Measurements from ENCODE around the gene MAGEF1.
"Not testable (repeated sequence)": the region's sequence is repeated elsewhere in the genome, so short reads cannot be mapped to it uniquely, and the experiment has no call there.

The MAGEF1 gene

DNA sequence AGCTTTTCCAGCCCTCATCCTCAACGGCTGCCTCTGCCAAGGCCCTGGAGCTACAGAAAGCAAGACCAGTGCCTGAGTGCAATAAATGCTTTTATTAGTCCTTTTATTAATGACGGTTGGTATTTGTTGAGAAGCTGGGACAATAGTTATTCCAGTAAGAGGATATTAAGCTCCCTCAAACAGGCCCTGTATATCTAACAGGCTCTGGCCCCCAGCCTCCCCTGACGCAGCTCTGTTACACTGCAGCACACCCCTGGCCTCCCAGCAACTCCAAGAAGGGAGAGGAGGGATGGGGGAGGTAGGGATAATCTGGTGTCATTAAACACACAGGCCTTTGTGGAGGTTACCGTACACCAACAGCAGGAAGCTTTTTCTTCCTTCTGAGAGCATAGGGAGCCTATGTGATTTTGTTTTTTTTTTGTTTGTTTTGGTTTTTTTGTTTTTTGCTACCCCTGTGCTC lies 30.8 kb upstream of the MAGEF1 start:
- no peak for DNase-seq

DNA sequence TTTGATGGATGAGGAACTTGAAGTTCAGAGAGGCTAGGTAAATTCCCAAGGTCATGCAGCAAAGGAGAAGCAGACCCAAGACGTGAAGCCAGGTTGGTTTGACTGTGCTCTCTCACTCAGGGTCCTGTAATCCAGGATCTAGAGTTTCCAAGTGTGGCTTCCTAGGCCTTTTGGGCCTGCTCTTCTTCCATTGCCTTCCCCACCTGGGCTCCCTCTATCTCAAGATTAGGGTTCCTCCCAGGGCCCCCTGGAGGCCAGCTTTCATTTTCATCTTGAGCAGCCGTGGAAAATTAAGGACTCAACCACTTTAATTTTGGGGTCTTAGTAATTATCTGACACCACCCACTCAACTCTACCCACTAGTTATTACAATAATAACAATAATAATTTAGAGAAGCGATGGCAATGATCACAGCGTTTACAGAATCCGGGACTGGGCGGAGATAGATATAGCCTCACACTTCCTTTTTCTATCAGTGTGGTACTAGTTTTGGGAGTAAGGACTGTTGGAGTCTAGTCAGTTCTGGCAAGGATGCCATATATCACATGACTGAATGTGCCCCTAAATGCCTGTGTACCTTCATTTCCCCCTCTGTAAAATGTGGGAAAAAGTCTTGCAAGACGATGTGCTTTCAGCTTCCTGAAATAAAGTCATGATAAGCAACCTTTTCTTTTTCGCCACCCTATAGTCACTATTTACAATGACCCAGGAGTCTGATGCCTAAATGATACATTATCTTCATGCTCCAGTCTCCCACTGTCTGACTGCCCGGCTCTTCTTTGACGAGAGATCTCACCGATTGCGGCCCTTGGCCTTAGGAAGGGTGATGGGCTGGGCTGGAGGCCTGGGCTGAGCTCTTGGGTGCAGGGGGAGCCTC lies 30.2 kb upstream of the MAGEF1 start:
- DNase-seq = no peak

DNA sequence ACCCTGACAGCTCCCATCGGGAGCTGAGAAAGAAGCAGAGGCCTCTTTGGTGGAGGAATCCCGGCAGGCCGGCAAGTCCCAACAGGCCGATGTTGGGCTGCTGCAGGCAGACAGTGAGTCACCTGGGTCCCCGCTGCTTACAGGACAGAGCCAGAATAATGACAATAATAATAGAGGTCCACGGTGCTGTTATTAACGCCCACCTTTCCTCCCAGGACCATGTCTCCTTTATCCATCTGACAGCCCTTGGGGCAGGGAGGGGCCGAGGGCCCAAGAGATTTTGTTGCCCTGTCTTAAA lies 29.3 kb upstream of the MAGEF1 start:
- DNase-seq = no peak

DNA sequence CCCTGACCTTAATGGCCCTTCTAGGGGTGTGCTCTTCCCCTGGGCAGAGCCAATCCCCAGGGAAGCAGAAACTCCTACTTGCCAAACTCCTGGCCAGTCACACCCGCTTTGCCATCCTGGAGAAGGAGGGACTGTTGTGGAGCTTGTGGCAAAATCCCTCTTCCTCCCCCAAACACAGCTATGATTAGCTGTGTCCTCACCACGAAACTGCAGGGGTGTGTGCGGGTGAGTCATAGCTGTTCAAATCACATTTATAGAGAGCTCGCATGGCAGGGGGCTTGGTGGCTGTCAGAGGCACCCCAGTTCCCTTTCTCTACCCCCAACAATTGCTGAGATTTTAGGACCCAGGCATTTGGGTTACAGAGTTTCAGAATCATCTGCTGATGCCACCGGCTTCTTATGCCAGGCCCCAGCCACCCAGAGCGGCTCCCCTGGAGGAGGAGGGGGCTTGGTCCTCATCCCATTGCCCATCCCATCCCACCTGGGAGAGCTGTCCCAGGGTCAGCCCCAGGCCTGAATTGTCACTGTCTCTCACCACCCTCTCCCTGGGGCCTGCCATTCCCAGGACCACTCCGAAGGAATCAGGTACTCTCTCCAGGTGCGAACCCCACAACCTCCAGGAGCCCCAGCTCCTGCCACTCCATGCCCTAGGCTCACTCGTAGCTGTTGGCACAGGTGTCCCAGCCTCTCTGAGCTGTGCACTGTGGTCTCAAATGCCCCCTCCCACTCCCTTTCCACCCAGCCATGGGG lies 28.8 kb upstream of the MAGEF1 start:
- no peak for DNase-seq

DNA sequence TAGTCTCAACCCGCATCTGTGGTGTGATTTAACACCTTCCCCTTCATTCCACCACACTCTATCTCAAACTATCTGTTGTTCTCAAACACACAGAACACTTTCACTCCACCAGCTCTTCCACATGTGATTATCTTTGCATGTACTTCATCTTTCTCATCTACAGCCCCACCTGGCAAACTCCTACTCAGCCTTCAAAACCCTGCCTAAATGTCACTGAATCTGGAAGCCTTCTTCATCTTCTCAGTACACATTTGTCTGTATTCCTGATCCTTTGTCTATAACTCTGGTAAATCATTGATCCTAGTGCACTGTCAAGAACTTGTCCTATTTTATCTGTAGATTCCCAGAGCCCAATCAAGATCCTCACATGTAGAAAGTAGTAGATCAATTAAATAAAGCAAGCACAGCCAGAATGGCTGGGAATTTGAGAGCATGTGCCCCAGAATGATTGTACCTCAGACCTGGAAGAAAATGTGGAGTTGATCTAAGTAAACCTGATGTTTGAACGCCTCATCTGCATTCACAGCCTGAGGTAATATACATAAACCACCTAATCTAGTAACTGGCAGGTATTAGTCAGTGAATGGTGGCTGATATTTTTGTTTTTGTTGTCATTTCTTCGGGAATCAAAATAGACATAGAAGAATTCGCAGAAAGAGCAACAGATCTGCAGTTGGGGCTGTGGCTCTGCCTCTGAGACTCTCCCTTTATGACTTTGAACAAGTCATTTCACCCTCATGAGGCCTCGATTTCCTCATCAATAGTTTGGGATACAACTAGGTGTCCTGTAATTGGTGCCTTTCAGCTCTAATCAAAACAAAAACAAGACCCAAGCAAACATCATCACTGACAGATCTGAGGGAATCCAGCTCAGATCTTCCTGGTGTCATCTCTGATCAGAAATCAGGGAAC lies 28.0 kb upstream of the MAGEF1 start:
- DNase-seq = no peak

DNA sequence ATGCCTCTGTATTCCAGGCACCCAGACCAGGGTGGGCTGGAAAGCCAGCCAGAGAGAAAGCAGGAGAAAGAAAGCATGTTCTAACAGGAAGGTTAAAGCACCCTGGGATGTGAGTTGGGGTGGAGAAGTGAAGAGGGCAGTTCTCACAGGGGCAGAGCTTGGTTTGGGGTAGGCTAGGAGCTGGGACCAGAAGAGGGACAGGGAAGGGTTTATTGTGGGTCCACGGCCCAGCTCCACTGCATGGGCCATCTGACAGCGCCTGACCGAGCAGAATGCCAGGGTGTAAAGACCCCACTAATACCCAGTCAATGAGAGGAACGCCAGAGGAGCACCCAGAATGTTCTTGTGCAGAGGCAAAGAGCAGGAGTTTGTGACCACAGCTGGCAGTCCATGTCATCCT lies 27.1 kb upstream of the MAGEF1 start:
- DNase-seq = no peak

DNA sequence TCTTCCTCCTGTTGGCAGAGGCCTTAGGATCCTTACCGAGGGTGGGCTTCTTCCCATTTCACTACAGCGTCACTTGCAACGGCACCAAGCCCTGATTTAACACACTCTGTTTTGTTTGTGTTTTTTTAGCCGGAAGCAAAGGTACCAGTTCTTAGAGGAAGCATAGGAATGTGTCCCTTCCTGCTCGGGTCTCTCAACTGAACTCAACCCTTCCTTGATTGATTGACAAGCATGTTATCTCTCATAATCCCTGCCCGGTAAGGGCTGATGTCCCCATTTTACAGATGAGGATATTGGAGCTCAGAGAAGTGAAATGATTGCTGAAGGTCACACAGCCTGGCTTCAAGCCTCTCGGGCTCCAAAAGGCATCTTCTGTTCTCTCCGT lies 26.6 kb upstream of the MAGEF1 start:
- no peak for DNase-seq

DNA sequence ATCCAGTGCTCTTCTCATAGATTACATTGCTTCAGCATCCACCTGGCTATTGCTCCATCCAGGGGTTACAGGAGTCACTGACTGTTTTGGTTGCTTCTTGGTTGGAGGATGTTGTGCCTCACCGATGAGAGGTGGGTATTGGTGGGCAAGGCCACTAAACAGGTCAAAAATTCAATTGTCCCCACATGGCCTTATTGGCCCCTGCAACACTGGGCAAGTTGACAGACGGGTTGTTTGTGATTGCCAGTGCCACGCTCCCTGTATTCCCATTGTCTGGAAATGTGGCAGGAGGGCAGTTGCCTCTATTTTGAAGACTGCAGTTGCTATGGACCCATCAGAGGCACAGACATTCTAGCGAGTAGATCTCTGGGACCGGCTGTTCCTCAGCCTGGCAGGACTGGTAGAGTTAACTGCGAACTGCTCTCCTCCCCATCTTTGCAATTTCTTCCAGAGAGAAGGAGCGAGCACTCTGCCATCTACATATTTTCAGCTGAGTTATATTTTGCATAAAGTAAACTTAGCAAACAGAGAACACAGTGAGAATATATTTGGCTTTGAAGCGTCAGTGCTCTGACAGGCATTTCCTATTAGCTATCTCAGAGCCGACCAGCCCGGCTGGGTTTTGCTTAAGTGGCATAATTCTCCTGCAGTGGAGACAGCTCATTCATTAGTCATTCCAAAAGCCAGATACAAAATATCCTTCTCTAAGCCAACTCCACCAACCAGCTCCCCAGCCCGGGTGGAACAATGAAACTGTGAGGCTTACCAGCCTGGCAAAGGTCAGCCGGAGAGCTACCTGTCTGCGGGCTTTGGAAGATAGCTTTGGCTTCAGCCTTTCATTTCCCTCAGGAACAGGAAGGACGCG lies 26.0 kb upstream of the MAGEF1 start:
- no peak for DNase-seq

DNA sequence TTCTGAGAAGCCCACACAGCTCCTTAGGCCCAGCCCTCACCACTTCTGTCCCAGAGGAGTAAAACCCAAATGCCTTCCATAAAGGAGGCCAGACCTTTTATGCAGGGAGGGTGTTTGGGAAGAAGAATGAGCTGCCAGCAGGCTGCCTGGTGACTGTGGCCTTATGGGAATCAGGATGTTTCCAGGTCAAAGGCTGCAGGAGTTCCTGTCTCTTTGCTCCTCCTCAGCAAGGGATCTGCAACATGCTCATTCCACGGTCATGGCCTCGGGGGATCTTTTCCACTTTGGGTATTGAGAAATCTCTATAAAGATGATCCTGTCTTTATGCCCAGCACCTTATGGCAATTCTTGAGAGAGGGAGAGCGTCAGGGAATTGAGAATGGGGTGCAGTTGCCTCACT lies 25.2 kb upstream of the MAGEF1 start:
- no peak for DNase-seq

DNA sequence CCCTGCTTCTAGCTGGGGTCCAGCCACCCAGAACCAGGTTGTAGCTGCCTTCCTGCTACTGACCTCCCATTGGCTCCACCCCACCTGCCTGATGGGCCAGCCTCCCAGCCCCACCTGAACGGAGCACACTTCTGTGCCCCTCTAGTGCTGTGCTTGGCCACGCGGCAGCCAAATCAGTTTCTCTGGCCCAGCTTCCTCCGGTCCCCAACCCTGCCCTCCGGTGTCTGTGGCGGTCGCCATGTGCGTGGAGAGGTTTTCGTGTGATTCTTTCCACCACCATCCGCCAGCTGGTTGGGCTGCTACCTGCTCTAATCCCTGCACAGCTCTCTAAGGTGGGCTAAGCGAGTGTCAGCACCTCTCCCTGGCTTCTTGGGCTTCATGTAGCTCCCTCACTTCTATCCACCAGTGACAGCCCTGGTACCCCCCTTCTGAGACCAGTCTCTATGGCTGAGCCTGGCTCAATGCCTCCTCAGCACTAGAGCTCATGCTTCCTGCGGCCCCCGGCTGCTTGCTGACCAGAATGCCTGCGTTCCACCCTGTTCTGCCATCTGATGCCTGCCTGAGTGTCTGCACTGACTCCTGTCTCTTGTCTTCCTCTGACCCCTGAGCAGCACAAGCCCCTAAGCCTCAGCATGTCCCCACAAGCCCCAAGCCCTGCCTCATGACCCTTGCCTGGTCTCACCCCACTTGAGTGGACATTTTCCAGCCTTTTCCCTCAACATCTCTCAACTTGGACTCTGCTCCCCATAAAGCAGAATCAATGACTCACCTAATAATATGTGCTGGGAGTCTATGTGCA lies 23.2 kb upstream of the MAGEF1 start:
- DNase-seq = no peak

DNA sequence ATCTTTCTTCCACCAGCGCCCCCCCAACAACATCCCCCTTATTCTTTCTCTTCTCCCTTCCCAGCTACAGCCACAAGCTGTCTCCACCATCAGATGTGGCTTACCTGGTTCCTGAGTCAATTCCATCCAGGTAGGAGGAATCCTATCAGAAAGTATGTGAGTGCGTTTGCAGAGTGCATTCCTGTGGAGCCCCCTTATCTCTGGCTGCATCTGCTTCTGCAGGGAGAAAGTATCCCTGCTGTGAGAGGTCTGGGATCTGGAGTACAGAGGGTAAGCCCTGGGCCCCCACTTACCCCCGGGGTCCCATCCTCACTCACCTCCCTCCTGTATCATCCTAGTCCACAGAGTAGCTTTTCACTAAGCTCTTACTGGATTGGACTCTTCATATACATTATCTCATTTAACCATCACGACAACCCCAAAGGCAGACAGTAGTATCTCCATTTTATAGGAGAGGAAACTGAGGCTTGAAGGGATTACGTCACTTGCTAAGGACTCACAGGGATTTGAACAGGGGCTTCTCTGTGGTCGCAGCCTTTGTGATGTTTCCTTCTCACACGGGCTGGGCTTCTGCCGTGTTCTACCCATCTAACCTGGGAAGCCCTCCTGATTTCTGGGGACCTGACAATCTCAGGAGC lies 22.2 kb upstream of the MAGEF1 start:
- DNase-seq = no peak

DNA sequence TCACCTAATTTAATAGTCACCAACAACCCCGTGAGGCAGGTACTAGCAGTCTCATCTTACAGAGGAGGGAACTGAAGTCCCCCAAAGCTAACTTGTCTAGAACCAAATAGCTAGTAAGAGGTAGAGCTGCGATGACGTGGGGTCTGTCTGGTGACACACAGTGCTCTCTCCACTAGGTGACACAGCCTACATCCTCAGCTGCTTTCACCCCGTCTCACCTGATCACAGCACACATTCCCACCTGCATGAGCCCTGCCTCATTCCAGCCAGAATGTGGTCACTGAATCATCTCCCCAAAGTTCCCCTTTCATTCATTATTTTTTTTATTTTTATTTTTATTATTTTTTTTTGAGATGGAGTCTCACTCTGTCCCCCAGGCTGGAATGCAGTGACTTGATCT lies 21.3 kb upstream of the MAGEF1 start:
- no peak for DNase-seq

DNA sequence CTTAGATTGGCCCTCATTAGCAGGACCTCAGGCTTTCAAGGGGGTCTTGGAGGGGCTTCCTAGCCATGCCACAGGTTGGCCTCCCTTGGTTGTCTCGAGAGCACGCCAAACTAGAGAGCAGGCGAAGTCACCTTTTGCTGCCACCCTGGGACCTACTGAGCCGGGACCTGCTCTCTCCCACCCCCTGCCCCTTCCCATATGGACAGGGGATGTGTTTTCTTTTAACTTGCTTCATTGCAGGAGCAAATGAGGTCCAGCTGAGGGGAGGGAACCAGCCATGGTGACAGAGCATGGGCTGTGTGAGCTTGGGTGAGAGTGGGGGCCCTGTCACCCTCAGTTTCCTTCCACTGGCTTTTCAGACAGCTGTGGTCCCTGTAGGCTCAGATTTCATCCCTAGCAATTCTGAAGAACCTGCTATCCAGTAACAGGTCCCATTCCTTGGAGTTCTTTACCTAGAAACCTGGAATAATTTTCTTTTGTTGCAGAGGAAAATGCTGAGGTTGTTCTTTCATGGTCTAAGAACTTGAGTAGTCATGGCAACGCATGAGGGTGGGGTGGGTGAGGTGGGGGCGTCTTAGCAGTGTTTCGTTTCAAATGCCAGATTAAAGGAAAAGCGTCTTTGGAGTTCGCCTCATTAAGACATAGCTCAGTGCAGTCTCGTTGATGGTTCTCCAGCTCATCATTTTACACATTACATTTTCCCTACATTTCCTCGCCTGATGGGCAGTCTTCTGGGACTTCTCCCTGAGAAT lies 20.1 kb upstream of the MAGEF1 start:
- DNase-seq = no peak

DNA sequence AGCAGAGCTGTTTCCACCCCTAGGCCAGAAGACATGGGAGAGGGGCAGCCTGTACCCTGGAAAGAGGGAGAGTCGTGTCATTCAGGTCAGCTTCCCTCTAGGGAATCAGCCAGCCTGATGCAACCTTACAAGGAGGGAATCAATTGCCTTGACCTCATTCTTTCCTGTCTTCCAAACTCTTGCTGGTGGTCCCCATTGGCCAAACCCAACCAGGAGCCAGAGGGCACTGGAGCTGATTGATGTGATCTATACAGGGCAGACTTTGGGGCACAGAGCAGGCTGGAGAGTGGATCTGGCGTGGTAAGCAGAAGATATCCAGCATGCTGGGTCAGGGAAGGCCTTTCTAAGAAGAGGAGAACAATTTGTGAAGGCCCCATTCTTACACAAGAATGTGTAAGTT lies 19.1 kb upstream of the MAGEF1 start:
- DNase-seq = no peak

DNA sequence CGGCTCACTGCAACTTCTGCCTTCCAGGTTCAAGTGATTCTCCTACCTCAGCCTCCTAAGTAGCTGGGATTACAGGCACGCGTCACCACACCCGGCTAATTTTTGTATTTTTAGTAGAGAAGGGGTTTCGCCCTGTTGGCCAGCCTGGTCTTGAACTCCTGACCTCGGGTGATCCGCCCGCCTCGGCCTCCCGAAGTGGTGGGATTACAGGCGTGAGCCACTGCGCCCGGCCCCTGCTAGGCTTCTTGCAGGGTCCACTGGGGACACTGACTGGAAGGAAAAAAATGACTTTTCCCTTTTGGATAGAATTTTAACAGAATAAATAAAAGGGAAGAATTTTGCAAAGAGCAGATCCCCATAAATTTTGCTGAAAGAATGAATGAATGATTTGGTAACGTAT lies 17.3 kb upstream of the MAGEF1 start:
- not testable (repeated sequence) for DNase-seq

DNA sequence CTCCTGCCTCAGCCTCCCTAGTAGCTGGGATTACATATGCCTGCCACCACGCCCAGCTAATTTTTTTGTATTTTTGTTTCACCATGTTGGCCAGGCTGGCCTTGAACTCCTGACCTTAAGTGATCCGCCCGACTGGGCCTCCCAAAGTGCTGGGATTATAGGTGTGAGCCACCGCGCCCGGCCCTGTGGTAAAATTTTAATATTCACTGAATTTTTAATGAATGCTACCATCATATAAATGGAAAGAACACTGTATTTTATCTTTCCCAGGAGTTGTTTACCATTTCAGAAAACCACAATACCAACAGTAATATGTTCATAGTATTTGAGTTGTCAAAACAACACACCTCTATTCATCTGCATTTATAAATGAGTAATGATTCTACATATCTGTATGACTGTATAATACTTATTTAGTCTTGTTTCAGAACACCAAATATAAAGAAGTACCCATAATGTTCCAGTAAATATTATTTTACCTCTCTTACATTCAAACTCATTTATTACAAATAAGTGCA lies 16.2 kb upstream of the MAGEF1 start:
- DNase-seq = no peak

DNA sequence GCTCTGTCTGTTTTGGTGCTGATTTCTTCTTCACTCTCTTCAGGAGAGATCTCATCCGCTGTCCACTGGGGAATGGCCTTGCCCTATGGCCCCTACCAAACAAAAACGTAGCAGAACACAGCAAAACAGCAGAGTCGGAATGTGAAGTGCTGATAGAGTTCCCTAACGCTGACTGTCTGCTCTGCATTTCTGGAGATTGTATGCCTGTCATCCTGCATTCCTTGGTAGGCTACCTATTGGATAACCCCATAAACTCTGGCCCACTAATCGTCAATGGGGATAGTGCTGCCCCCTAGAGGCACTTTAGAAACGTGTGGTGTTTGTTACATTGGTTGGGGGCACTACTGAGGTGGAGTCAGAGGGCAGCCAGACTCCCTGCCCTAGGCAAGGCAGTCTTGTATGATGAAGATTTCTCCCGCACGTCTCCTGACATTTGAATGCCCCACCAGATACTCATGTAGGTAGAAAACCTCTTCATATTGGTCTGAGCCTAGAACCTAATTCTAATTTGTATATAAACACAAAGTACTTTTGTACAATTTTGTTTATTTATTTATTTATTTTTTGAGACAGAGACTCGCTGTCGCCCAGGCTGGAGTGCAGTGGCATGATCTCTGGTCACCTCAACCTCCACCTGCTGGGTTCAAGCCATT lies 15.6 kb upstream of the MAGEF1 start:
- peak; percentile 88 for DNase-seq

DNA sequence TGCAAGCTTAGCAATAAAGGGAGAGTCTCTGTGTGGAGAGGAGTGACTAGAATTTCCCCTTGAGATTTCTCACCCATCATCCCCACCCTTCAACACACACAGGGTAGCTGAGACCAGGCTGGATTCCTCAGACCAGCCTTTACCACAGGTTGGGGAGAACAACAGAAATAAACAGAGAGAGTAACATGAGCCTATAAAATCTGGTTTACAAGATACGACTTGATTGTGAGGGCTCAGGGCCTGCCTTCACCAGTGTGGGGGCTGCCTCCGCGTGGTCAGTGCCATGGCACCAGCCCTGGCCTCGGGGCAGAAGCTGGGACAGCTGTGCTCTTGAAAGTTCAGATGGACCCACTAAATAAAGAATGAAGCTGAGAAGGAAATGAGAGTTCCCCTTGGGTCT lies 14.6 kb upstream of the MAGEF1 start:
- no peak for DNase-seq

DNA sequence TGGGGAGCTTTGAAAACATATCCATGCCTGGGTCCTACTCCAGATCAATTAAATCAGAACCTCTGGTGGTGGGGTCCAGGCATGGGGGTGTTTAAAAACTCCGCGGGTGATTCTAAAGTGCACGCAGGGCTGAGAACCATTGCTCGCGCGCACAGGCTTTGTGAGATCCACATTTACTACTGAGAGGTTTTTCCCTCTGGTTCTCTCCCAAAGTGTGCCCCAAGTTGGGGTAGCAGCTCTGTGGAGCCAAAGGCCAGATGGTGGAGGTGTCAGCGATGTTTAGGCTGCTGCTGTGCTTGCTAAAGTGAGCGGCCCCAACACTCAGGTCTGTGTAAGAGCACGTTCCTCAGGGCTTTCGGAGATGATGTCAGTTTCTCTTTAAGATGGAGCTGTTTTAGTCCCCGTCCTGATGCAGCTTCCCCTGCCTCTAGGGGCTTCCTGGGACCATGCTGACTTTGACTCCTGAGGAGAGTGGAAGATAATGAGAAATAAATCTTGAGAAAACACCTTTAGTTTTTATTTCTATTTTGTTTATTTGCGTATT lies 13.4 kb upstream of the MAGEF1 start:
- no peak for DNase-seq

Measured in hematopoietic multipotent progenitor cell treated with erythropoietin and hydrocortisone succinate and interleukin-3 and kit ligand, for 6 days (in vitro differentiated cells).